Mesodermal cell (in vitro differentiated cells): ENCODE results near the gene CMIP.
A peak's percentile ranks its signal among the peaks of the same experiment; 100 is the strongest.

Source experiments
- H3K27ac ChIP-seq: 2 replicates; pipeline ENCODE4 v1.7.0; 2013; ENCODE audit warnings: mild to moderate bottlenecking, low read depth, low read length, moderate library complexity; ENCODE audit not compliant: severe bottlenecking
- H3K36me3 ChIP-seq: 2 replicates; pipeline ENCODE4 v1.7.1; 2013; ENCODE audit warnings: mild to moderate bottlenecking, low read length, moderate library complexity; ENCODE audit not compliant: control insufficient read depth, insufficient read depth
- H3K4me1 ChIP-seq: one replicate; pipeline ENCODE4 v1.7.1; 2013; ENCODE audit warnings: mild to moderate bottlenecking, low read length; ENCODE audit not compliant: insufficient read depth, control insufficient read depth, poor library complexity, severe bottlenecking
- H3K4me3 ChIP-seq: 2 replicates; pipeline ENCODE4 v1.7.0; 2013; ENCODE audit warnings: low read length, control low read depth, mild to moderate bottlenecking; ENCODE audit not compliant: insufficient read depth, poor library complexity, severe bottlenecking; ENCODE audit errors: extremely low read depth
- H3K9me3 ChIP-seq: 2 replicates; pipeline ENCODE4 v1.7.1; 2013; ENCODE audit warnings: mild to moderate bottlenecking, low read length, moderate library complexity; ENCODE audit not compliant: control insufficient read depth
- WGBS, 2 experiments: methylation state at CpG; one replicate each; pipeline ENCODE4 v1.1.5; 2013; ENCODE audit warnings: missing lambda C conversion rate in 2 of 2; ENCODE audit not compliant: insufficient coverage in 2 of 2; 5-methylcytosine and 5-hydroxymethylcytosine counted together

CMIP gene

GRCh38 chr16:81514568-81515258 is 70.1 kb downstream of the CMIP start:
- peaks cover 11% of the 10 kb centered on the region for H3K9me3 ChIP-seq
- H3K4me1 ChIP-seq, result peaks cover 30% of the 10 kb centered on the region
- peaks cover 39% of the 10 kb centered on the region for H3K36me3 ChIP-seq
- WGBS, 2 experiments, result 94% methylated on average over 14 of the region's 15 CpGs
- H3K27ac ChIP-seq, result no peak overlapping the region
- no peak overlapping the region for H3K4me3 ChIP-seq

- H3K4me3 ChIP-seq, result no peak overlapping the region
- H3K27ac ChIP-seq, result no peak overlapping the region
- H3K9me3 ChIP-seq, result peaks cover 7% of the 10 kb centered on the region
- peaks cover 34% of the 10 kb centered on the region for H3K36me3 ChIP-seq
- peaks cover 36% of the 10 kb centered on the region for H3K4me1 ChIP-seq
- 94 to 97% methylated on average over 10 to 11 of the region's 11 CpGs for WGBS, 2 experiments
Observed at GRCh38 chr16:81515281-81515680, 70.7 kb downstream of the CMIP start.

DNA sequence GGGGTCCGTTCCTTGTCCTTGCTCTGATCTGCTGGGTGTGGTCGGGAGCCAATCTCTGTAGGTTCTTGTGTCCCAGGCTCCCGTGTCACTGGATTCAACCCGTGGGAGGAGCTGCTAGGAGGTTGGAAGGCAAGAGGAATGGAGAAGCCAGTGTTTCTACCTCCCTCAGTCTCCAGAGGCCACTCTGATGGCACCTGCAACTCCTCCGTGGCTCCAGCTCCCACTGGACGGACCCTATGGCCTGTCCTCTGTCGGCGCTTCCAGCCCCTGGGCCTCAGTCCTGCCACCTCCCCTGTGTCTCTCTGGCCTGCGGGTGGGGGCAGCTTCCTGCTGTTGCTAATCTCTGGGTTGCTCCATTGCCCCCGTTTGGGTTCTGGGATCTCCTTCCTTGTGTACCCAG is 71.1 kb downstream of the CMIP start:
- H3K4me1 ChIP-seq, result peaks cover 37% of the 10 kb centered on the region
- peaks cover 29% of the 10 kb centered on the region for H3K36me3 ChIP-seq
- H3K27ac ChIP-seq, result no peak overlapping the region
- WGBS, 2 experiments, result 92 to 93% methylated on average over 8 to 10 of the region's 10 CpGs
- peaks cover 3% of the 10 kb centered on the region for H3K9me3 ChIP-seq
- no peak overlapping the region for H3K4me3 ChIP-seq

GRCh38 chr16:81516478-81517149 is 72.0 kb downstream of the CMIP start:
- Histone ChIP-seq H3K36me3 (peaks cover 32% of the 10 kb centered on the region), H3K4me3 (no peak overlapping the region), H3K9me3 (no peaks in the 10 kb centered on the region), H3K4me1 (peaks cover 37% of the 10 kb centered on the region), H3K27ac (no peak overlapping the region)
- 94 to 97% methylated on average over 13 to 14 of the region's 14 CpGs for WGBS, 2 experiments

GRCh38 chr16:81517150-81517499 is 72.5 kb downstream of the CMIP start:
- Histone ChIP-seq H3K4me1 (peaks cover 36% of the 10 kb centered on the region), H3K36me3 (peaks cover 36% of the 10 kb centered on the region), H3K27ac (peak overlapping the region; percentile 57), H3K4me3 (no peak overlapping the region), H3K9me3 (no peaks in the 10 kb centered on the region)
- WGBS, 2 experiments, result 89 to 93% methylated on average over 4 of the region's 4 CpGs

- Histone ChIP-seq H3K9me3 (no peaks in the 10 kb centered on the region), H3K27ac (peak overlapping the region; percentile 57), H3K4me3 (no peak overlapping the region), H3K36me3 (peaks cover 36% of the 10 kb centered on the region), H3K4me1 (peaks cover 32% of the 10 kb centered on the region)
- WGBS, 2 experiments, result 93% methylated on average over 15 to 18 of the region's 20 CpGs
Observed at GRCh38 chr16:81517629-81518438, 73.2 kb downstream of the CMIP start.

DNA sequence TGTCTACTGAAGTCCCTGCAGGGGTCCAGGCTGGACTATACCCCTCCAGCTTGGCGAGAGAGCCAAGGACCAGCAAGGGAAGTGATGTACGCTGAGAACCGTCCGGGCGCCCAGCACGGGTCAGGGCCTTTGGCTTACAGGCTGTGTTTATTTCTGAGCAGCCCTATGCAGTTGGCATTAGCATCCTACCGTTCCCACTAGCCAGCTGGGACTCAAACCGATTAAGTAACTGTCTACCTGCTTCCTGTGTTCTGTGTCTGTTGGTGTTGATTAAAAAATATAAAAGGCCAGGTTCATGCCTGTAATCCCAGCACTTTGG is 73.8 kb downstream of the CMIP start:
- Histone ChIP-seq H3K36me3 (peaks cover 40% of the 10 kb centered on the region), H3K4me3 (no peak overlapping the region), H3K27ac (no peak overlapping the region), H3K9me3 (no peaks in the 10 kb centered on the region), H3K4me1 (peaks cover 26% of the 10 kb centered on the region)
- 94 to 96% methylated on average over 8 of the region's 8 CpGs for WGBS, 2 experiments

DNA sequence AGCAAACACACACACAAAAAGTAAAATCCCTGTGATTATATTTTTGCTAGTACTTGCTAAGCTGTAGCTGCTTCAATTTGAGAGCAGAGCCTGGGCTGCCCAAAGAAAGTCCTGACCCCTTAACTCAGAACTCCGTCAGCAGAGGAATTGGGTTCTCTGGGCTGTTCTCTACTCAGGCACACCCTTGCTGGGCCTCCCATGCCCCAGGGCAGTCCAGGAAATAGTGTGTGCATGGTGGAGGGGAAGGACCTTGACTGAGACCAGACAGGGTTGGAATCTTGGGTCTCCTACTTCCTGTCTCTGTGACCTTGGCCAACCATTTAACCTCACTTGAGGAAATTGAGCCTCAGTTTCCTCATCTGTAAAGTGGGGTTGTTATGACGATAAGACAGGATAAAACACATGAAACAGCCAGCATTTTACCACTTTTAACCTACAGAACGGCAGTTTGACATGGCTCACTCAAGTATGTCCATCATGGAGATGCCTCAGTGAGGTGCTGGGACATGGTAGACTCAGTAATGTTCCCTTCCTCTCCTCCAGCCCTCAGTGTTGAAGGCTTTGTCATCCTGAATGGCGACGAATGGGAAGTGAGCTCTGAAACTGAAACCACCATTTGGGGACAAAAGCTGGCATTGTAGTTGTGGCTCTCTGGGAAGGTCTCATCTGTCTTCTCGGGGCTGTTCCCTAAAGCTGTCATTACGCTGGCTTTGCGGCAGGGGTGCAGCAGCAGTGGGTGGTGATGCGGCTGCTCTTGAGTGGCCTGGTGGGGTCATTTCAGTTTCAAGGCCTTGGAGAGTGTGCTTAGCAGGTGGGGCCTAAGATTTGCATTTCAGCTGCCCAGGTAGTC is 74.9 kb downstream of the CMIP start:
- WGBS, 2 experiments, result 81 to 94% methylated on average over 4 of the region's 9 CpGs
- no peaks in the 10 kb centered on the region for H3K9me3 ChIP-seq
- H3K27ac ChIP-seq, result peak overlapping the region; percentile 23

GRCh38 chr16:81520151-81520470 is 75.5 kb downstream of the CMIP start:
- H3K36me3 ChIP-seq, result peaks cover 47% of the 10 kb centered on the region
- WGBS, 2 experiments, result 100% methylated on average over 2 to 3 of the region's 4 CpGs
- peak overlapping the region; percentile 23 for H3K27ac ChIP-seq
- no peak overlapping the region for H3K4me3 ChIP-seq
- no peaks in the 10 kb centered on the region for H3K9me3 ChIP-seq
- H3K4me1 ChIP-seq, result peaks cover 15% of the 10 kb centered on the region

More for the DNA sequence above, 74.9 kb downstream of the CMIP start:
- H3K36me3 ChIP-seq, result peaks cover 47% of the 10 kb centered on the region
- H3K4me3 ChIP-seq, result no peak overlapping the region
- peaks cover 16% of the 10 kb centered on the region for H3K4me1 ChIP-seq

- 85 to 93% methylated on average over 5 of the region's 5 CpGs for WGBS, 2 experiments
Observed at GRCh38 chr16:81520560-81521135, 76.0 kb downstream of the CMIP start.

More at GRCh38 chr16:81520560-81521135, 76.0 kb downstream of the CMIP start:
- Histone ChIP-seq H3K4me1 (peaks cover 15% of the 10 kb centered on the region), H3K27ac (no peak overlapping the region), H3K9me3 (no peaks in the 10 kb centered on the region), H3K36me3 (peaks cover 45% of the 10 kb centered on the region), H3K4me3 (no peak overlapping the region)
